NCI-H1694 (cell line): ENCODE measurements around the gene FAM76B.
"Not testable (repeated sequence)": the region's sequence is repeated elsewhere in the genome, so short reads cannot be mapped to it uniquely, and the experiment has no call there.

Source experiments
- DNase-seq: peaks from one replicate; lab custom pipeline; 2025; lab: John Stamatoyannopoulos, UW

Gene FAM76B

GRCh38 chr11:95789506-95790122 lies at the start of gene FAM76B:
FAM76B (minus strand) TSS chr11:95789782; CDS start chr11:95789478, 304 bp downstream.
- DNase-seq, result peak; percentile 67

GRCh38 chr11:95835768-95836488 lies 46.3 kb upstream of the FAM76B start:
- DNase-seq, result peak; percentile 19

GRCh38 chr11:95835351-95835750 lies 45.8 kb upstream of the FAM76B start:
- no peak for DNase-seq

GRCh38 chr11:95833378-95833777 lies 43.8 kb upstream of the FAM76B start:
- DNase-seq, result no peak

- DNase-seq, result no peak
Observed at GRCh38 chr11:95832763-95833162, 43.2 kb upstream of the FAM76B start.

- DNase-seq, result no peak
Observed at GRCh38 chr11:95831198-95831883, 41.8 kb upstream of the FAM76B start.

GRCh38 chr11:95829580-95830259 lies 40.1 kb upstream of the FAM76B start:
- no peak for DNase-seq

- DNase-seq, result no peak
Observed at GRCh38 chr11:95827696-95828095, 38.1 kb upstream of the FAM76B start.

- no peak for DNase-seq
Observed at GRCh38 chr11:95821640-95822039, 32.1 kb upstream of the FAM76B start.

- no peak for DNase-seq
Observed at GRCh38 chr11:95816037-95816436, 26.5 kb upstream of the FAM76B start.

GRCh38 chr11:95811052-95811451 lies 21.5 kb upstream of the FAM76B start:
- not testable (repeated sequence) for DNase-seq

GRCh38 chr11:95806464-95806863 lies 16.9 kb upstream of the FAM76B start:
- not testable (repeated sequence) for DNase-seq

- no peak for DNase-seq
Observed at GRCh38 chr11:95805869-95806268, 16.3 kb upstream of the FAM76B start.

GRCh38 chr11:95803973-95804372 lies 14.4 kb upstream of the FAM76B start:
- DNase-seq, result no peak

GRCh38 chr11:95802806-95803205 lies 13.2 kb upstream of the FAM76B start:
- DNase-seq, result no peak

GRCh38 chr11:95800438-95800837 lies 10.9 kb upstream of the FAM76B start:
- no peak for DNase-seq

- no peak for DNase-seq
Observed at GRCh38 chr11:95799546-95799945, 10.0 kb upstream of the FAM76B start.

- DNase-seq, result no peak
Observed at GRCh38 chr11:95796501-95796900, 6.9 kb upstream of the FAM76B start.

- DNase-seq, result no peak
Observed at GRCh38 chr11:95795627-95796295, 6.2 kb upstream of the FAM76B start.

- no peak for DNase-seq
Observed at GRCh38 chr11:95794086-95794485, 4.5 kb upstream of the FAM76B start.

- DNase-seq, result no peak
Observed at GRCh38 chr11:95793116-95793515, 3.5 kb upstream of the FAM76B start.

GRCh38 chr11:95792700-95793099 lies 3.1 kb upstream of the FAM76B start:
- DNase-seq, result no peak
